ENCODE results near the gene RHBDF2. TPM values are rescaled to one million over a fixed set of nuclear protein-coding genes. Genes with fewer than 3 reads are reported as not detected.

The RHBDF2 gene
- total RNA-seq, 1 donor from 2014 or later, result 34.6 TPM

DNA sequence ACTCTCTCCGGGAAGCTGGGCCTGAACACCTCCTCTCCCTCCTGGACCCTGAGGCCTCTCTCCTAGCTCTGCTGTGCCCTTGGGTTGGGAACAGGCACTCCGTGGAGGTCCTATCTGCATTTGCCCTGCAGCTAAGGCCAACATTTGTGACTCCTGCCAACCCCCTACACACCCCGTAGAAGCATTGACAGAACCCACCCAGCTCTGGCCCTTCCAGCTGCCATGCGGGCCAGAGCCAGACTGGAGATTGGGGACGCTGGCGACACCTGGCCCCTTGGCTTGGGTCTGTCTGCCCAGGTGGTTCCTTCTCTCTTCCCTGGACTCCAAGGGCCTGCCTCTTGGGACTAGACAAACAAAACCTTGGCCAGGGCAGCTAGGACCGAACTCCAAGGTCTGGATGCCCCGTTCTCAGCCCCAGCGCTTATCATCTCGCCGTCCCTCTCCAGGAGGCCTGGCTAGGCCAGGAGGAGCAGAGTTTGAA is 644 bp upstream of the RHBDF2 start:
- no peaks in the 10 kb centered on the region for H3K27me3 ChIP-seq
- peak overlapping the region; percentile 85 for H3K27ac ChIP-seq
- H3K4me1 ChIP-seq, result peaks cover 52% of the 10 kb centered on the region
- no peak for DNase-seq (ENCODE audit: extremely low spot score in 2 of 2)
- no peaks in the 10 kb centered on the region for H3K36me3 ChIP-seq
- H3K9me3 ChIP-seq, result no peaks in the 10 kb centered on the region
- intact Hi-C loops (cut with DNase I), result loop anchor here (10.0 kb wide), 1 partner anchor 97 kb away; no protein-coding TSS in a partner anchor
- H3K4me3 ChIP-seq, result peak overlapping the region; percentile 55 to 84
- TF ChIP-seq POLR2AphosphoS5 (IDR thresholded peaks at IDR 0.05; ENCODE audit: insufficient read depth in 1 of 2, low read depth in 1 of 2), result no peak
- TF ChIP-seq, protein P1, sequence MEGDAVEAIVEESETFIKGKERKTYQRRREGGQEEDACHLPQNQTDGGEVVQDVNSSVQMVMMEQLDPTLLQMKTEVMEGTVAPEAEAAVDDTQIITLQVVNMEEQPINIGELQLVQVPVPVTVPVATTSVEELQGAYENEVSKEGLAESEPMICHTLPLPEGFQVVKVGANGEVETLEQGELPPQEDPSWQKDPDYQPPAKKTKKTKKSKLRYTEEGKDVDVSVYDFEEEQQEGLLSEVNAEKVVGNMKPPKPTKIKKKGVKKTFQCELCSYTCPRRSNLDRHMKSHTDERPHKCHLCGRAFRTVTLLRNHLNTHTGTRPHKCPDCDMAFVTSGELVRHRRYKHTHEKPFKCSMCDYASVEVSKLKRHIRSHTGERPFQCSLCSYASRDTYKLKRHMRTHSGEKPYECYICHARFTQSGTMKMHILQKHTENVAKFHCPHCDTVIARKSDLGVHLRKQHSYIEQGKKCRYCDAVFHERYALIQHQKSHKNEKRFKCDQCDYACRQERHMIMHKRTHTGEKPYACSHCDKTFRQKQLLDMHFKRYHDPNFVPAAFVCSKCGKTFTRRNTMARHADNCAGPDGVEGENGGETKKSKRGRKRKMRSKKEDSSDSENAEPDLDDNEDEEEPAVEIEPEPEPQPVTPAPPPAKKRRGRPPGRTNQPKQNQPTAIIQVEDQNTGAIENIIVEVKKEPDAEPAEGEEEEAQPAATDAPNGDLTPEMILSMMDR (IDR thresholded peaks at IDR 0.05), result no peak
- no peak for TF ChIP-seq POLR2A (IDR thresholded peaks at IDR 0.05)

DNA sequence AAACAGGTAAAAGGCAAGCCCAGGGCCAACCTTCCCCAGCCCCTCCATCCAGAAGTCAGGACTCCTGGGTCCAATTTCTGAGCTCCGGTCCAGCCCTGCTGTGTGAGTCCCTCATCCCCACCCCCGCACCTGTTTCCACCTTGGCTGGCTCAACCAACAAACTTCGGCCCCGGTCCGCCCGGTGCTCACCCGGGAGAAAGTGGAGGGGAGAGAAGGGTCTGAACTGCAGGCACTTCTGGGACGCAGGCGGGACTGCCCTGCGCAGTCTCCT is 541 bp downstream of the RHBDF2 start:
- no peak for DNase-seq (ENCODE audit: extremely low spot score in 2 of 2)
- intact Hi-C loops (cut with DNase I), result loop anchor here (10.0 kb wide), 1 partner anchor 96 kb away; no protein-coding TSS in a partner anchor
- H3K36me3 ChIP-seq, result no peaks in the 10 kb centered on the region
- TF ChIP-seq POLR2A (IDR thresholded peaks at IDR 0.05) (no peak), POLR2AphosphoS5 (IDR thresholded peaks at IDR 0.05; ENCODE audit: insufficient read depth in 1 of 2, low read depth in 1 of 2) (no peak)
- TF ChIP-seq, protein P1 (IDR thresholded peaks at IDR 0.05), result no peak
- peak overlapping the region; percentile 55 to 84 for H3K4me3 ChIP-seq
- no peaks in the 10 kb centered on the region for H3K9me3 ChIP-seq
- peak overlapping the region; percentile 85 for H3K27ac ChIP-seq
- no peaks in the 10 kb centered on the region for H3K27me3 ChIP-seq
- peaks cover 58% of the 10 kb centered on the region for H3K4me1 ChIP-seq

DNA sequence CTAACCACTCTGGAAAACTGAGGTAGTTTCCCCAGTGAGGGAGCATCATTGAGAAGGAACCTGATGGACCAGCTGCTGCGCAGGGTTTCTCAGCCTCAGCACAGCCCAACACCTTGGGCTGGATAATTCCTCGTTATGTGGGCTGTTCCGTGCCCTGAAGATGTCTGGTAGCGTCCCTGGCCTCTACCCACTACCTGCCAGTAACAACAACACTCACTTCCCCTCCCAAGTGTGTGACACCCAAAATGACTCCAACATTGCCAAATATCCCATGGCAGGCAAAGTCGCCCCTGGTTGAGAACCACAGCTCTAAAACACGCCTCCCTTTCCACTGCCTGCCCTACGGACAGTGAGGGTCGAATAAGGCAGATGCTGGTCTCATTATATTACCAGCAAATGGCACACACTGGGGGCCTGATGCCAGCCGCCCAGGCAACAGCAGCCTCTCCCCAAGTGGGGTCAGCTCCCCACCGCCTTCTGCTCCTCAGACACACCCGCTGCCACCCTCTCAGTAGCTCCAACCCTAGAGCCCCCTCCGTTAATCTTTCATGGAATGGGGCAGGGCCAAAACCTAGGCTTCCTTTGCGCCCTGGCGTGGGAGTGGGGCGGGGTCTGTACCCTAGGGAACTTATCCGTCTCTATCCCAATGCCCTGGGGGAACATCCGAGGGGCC is 1.0 kb downstream of the RHBDF2 start:
- H3K4me1 ChIP-seq, result peaks cover 58% of the 10 kb centered on the region
- no peak for TF ChIP-seq POLR2A (IDR thresholded peaks at IDR 0.05)
- no peaks in the 10 kb centered on the region for H3K9me3 ChIP-seq
- no peaks in the 10 kb centered on the region for H3K27me3 ChIP-seq
- no peak for DNase-seq (ENCODE audit: extremely low spot score in 2 of 2)
- H3K36me3 ChIP-seq, result no peaks in the 10 kb centered on the region
- H3K27ac ChIP-seq, result peak overlapping the region; percentile 85
- H3K4me3 ChIP-seq, result peak overlapping the region; percentile 55 to 84
- intact Hi-C loops (cut with DNase I), result loop anchor here (10.0 kb wide), 1 partner anchor 95 kb away; no protein-coding TSS in a partner anchor

DNA sequence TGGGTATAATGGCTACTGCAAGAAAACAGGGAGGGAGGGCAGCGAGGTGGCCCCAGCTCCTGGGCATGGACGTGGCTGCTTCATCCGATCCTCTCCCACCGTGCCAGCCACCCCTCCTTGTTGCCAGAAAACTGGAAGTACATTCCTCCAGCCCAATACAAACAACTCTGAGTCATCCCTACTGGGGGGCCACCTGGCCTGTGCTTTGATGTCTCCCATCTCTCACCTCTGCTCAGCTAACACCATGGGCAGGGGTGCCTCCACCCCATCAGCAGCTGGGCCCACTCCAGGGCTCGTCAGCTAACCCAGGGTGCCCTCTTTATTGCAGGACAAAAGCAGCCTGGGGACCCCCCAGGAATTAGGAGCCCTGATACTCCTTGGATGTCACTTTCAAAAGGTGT is 2.0 kb downstream of the RHBDF2 start:
- Histone ChIP-seq H3K9me3 (no peaks in the 10 kb centered on the region), H3K4me3 (peak overlapping the region in 1 of 2 donors; percentile 55), H3K4me1 (peaks cover 58% of the 10 kb centered on the region), H3K27me3 (no peaks in the 10 kb centered on the region), H3K27ac (peak overlapping the region; percentile 85), H3K36me3 (no peaks in the 10 kb centered on the region)
- no peak for DNase-seq (ENCODE audit: extremely low spot score in 2 of 2)
- intact Hi-C loops (cut with DNase I), result loop anchor here (10.0 kb wide), 1 partner anchor 194 kb away; the partner anchor contains the start of gene QRICH2
- no peak for TF ChIP-seq POLR2A (IDR thresholded peaks at IDR 0.05)
- TF ChIP-seq, protein P1 (IDR thresholded peaks at IDR 0.05), result no peak
- TF ChIP-seq POLR2AphosphoS5 (IDR thresholded peaks at IDR 0.05; ENCODE audit: insufficient read depth in 1 of 2, low read depth in 1 of 2), result no peak

DNA sequence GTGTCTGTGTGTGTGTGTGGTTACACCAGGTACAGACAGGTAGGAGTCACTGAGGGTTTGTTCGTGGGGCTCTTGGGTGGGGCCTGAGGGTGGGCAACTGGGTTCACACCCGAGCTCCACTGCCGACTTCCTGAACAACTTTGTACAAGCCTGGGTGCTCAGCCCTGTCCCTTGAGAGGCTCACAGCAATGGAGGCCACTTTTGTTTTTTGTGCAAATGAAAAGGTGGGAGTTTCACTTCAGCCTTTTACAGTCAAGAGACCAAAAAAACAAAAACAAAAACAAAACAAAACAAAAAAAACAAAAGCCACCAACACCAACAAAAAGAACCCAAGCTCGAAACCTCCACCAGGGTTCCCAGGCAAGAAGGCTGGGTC is 2.4 kb downstream of the RHBDF2 start:
- no peaks in the 10 kb centered on the region for H3K9me3 ChIP-seq
- no peak for DNase-seq (ENCODE audit: extremely low spot score in 2 of 2)
- intact Hi-C loops (cut with DNase I), result loop anchor here (10.0 kb wide), 1 partner anchor 194 kb away; the partner anchor contains the start of gene QRICH2
- H3K27me3 ChIP-seq, result no peaks in the 10 kb centered on the region
- peak overlapping the region; percentile 85 for H3K27ac ChIP-seq
- H3K36me3 ChIP-seq, result no peaks in the 10 kb centered on the region
- H3K4me3 ChIP-seq, result peak overlapping the region in 1 of 2 donors; percentile 55
- H3K4me1 ChIP-seq, result peaks cover 62% of the 10 kb centered on the region
- TF ChIP-seq POLR2AphosphoS5 (IDR thresholded peaks at IDR 0.05; ENCODE audit: insufficient read depth in 1 of 2, low read depth in 1 of 2), result no peak
- no peak for TF ChIP-seq POLR2A (IDR thresholded peaks at IDR 0.05)
- TF ChIP-seq, protein P1 (IDR thresholded peaks at IDR 0.05), result no peak
